ENCODE results near the gene KIF23.

DNA sequence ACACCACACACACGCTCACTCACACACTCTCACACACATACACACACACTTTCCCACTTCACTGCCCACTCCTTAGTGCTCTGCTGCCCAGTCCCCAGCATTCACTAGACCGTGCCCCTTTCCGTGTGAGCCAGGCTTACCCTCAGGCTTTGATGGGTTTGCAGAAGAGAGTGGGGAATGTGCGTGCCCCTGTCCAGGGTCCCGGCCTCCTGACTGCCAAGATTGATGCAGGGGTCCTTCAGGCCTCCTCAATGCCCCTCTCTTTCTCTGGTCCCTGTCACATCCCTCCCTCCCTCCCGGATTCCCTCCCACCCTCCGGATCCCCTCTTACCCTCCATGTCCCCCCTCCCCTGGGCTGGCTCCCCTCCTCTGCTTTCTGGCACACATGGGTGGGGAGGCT lies 27.9 kb upstream of the KIF23 start:
- no peak for TF ChIP-seq EP300 (IDR thresholded peaks at IDR 0.05)
- TF ChIP-seq, protein P1, sequence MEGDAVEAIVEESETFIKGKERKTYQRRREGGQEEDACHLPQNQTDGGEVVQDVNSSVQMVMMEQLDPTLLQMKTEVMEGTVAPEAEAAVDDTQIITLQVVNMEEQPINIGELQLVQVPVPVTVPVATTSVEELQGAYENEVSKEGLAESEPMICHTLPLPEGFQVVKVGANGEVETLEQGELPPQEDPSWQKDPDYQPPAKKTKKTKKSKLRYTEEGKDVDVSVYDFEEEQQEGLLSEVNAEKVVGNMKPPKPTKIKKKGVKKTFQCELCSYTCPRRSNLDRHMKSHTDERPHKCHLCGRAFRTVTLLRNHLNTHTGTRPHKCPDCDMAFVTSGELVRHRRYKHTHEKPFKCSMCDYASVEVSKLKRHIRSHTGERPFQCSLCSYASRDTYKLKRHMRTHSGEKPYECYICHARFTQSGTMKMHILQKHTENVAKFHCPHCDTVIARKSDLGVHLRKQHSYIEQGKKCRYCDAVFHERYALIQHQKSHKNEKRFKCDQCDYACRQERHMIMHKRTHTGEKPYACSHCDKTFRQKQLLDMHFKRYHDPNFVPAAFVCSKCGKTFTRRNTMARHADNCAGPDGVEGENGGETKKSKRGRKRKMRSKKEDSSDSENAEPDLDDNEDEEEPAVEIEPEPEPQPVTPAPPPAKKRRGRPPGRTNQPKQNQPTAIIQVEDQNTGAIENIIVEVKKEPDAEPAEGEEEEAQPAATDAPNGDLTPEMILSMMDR (IDR thresholded peaks at IDR 0.05) = no peak
